ENCODE data around the gene C2CD4B.

- TF ChIP-seq SMC3 (IDR thresholded peaks at IDR 0.05) (no peak), MAX (IDR thresholded peaks at IDR 0.05) (no peak), HOXA7 (CRISPR knock-in tag; IDR thresholded peaks at IDR 0.05) (no peak), BHLHE40 (IDR thresholded peaks at IDR 0.05; ENCODE audit: low read depth, low read length) (no peak)
These were observed 27.0 kb downstream of the C2CD4B start for GRCh38 chr15:62138124-62138523.

Measured in A549 (cell line).